NCI-H2107 treated with DMSO at 0.1 percent for 48 hours (cell line): Measurements from ENCODE around the gene RASD1.
A peak's percentile ranks its signal among the peaks of the same experiment; 100 is the strongest.
"Not testable (repeated sequence)": the region's sequence is repeated elsewhere in the genome, so short reads cannot be mapped to it uniquely, and the experiment has no call there.

Experiments used
- DNase-seq: peaks from one replicate; lab custom pipeline; 2025; ENCODE audit not compliant: unreplicated experiment; lab: John Stamatoyannopoulos, UW

The RASD1 gene

DNA sequence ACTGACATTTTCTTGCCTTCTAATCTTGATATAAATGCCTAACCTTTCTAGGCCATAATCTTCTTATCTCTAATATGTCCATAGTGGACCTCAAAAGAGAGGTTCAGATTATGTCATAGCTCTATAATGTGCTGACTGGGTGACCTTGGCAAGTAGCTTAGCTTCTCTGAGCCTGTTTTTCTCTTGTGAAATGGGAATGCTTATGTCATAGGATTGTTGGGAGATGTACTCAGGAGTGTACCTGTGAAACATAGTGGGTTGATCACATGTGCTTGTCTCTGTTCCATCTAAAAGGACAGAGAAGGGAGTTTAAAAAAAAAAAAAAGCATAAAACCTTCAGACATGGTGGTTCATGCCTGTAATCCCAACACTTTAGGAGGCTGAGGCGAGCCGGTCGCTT lies 17.0 kb downstream of the RASD1 start:
- no peak for DNase-seq

DNA sequence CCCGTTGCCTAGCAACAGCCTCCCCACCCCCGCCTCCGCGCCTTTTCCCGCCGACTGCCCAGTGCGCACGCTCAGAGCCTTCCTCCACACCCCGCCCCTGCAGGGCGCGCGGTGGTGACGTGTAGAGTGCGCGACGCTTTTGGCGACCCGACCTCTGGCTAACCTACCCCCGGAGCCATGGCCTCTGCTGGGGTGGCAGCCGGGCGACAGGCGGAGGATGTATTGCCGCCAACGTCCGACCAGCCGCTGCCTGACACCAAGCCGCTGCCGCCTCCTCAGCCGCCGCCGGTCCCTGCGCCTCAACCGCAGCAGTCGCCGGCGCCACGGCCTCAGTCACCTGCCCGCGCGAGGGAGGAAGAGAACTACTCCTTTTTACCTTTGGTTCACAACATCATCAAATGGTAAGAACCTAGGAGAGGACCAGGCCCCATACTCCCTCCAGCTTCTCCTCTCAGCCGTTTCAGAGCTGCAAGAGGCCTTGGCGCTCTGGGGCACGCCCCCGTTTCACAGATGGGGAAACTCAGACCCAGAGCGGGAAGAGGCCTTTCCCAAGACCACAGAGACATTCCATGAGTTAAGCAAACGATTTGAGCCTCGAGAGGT lies 19.2 kb downstream of the RASD1 start, which contains the start of gene MED9:
Gene MED9 (plus strand): TSS at position 136 of the 603 bp plus-strand sequence. CDS start 42 bp downstream, at position 178.
- DNase-seq = peak; percentile 32

DNA sequence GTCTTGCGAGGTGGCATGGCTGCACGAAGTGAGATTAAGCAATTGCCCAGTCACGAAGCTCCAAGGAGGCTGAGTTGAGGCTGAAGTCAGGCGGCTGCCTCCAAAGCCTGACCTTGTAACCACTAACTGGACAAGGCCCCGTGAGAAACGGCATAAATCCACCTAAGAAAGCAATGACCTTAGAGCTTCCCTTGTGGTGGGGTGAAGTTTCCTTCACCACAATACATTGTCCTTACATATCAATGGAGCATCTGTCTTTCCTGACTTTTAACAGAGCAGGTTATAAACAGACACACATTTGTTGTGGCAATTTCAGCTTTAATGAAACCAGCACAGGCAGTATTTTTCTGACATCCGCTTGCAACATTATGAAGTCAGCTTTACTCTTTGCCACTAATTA lies 21.9 kb downstream of the RASD1 start:
- DNase-seq = no peak

DNA sequence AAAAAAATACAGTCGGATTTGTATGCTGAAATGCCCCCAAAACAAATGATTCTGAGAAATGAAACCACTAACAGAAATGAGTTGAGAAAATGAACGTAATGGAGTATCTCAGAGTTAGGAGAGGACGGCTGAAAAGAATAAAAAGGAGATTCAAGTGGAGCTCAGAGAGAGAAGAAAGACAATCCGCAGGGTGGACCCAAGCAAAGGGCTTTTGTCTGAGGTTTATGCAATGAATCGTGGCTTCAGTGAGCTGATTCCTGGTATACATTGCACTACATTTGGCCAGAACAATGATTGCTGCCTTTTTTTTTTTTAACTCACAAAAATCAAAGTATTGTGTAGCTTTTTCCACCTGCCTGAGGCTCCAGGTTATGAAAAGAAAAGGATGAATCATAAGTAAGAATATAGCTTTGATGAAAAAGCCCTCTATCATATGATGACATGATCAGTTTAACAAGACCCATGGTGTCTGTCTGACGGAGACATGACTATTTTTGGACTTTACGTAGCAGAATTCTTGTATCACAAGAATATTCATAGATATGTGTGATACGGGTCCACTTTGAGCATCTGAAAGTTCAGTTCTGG lies 23.8 kb downstream of the RASD1 start:
- peak; percentile 30 for DNase-seq

DNA sequence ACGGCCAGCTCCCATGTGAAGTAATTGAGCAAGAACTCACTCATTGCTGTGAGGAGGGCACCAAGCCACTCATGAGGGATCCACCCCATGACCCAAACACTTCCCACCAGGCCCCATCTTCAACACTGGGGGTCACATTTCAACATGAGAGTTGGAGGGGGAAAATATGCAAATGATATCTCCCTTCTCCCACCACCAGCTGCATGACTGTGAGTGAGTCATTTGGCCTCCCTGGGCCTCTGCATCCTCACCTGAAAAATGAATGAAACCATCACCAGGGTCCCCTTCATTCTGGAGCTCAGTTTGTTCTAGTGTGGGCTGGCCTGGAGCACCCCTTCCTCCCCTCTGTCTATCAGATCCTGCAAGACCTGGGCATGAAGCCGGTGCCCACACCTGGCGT lies 26.2 kb downstream of the RASD1 start:
- DNase-seq = no peak

DNA sequence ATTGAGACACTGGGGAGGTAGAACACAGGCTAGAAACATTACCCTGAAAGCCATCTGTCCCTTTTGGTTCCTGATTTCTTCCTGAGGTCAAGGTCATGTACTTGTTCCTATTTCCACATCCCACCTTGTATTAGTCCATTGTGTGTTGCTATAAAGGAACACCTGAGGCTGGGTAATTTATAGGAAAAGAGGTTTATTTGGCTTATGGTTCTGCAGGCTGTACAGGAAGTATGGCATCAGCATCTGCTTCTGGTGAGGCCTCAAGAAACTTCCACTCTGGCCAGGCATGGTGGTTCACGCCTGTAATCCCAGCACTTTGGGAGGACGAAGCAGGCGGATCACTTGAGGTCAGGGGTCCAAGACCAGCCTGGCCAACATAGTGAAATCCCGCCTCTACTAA lies 26.8 kb downstream of the RASD1 start:
- DNase-seq = no peak

DNA sequence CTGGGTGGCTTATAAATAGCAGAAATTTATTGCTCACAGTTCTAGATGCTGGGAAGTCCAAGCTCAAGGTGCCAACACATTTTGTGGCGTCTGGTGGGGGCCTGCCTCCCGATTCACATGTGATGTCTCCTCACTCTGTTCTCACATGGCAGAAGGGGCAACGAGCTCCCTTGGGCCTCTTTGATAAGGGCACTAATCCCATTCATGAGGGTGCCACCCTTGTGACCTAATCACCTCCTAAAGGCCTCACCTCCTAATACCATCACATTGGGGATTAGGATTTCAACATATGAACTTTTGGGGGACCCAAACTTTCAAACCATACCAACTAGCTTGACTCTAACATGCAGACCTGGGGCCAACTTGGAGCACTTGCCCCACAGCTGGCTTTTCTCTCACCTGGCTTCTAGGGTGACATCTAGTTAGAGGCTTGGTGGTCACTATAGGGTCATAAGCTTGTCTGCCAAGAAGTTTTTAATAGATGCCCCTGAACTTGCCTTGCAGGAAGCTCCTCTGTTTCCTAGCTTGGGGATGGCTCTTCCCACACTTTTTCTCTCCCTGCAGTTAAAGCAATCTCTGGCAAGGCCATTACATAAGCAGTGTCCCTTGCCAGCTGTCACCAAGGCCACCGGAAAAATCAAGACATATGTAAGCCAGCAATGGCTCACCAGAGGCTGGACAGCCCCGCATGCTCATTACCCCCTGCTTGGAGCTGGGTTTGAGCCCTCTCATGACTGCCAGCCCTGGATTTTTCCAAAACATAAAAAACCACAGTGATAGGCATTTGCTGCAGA lies 27.8 kb downstream of the RASD1 start:
- DNase-seq = no peak

DNA sequence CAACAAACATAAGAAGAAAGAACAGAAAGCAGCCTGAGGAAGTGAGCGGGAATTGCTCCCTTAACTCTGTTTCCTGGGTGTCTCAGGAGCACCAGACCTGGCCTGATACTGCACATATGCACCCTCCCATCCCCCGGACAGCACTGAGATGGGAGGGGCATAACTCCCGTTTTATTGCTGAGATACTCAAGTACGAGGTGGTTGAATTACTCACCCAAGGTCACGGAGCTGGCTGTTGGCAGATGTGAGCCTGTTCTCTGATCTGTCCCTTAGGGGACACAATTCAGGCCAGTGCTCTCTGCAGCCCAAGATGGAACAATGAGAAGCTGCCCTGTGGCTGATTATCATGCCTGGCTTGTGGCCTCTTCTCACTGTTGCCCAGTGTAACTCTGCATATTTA lies 28.5 kb downstream of the RASD1 start:
- no peak for DNase-seq

DNA sequence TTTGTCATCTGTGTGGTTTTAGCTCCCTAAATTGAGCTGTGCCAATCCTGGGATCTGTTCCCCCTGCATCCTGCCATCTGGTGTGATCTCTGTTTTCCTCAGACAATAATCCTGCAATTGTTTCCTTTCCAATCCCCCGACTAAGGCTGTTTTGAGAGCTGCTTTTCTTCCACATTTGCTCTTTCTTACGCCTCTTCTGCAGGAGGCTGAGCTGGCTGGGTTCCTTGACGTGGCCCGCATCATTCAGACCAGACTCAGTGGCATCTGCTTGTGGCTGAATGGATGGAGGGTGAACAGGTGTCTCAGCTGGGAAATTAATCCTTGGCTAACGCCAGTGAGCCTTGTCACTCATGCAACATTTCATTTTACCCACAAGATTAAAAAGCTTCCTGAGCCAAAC lies 29.2 kb downstream of the RASD1 start:
- no peak for DNase-seq

DNA sequence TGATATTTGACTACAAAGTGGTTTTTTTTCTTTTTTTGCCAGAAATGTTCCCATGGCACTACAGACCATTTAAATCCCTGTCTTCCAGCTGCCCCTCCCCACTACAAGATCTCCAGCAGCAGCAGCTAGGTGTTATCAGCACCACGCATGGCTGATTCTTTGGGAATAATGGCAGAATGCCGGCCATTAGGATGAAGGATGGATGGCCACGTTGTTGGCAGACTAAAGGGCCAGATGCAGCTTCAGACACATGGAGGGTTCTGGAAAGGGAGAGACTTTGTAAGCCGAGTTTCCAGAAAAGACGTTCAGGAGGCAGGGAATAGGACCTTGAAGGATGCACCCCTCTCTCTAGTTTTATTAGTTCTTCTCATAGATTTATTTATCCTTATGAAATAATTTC lies 29.7 kb downstream of the RASD1 start:
- no peak for DNase-seq

DNA sequence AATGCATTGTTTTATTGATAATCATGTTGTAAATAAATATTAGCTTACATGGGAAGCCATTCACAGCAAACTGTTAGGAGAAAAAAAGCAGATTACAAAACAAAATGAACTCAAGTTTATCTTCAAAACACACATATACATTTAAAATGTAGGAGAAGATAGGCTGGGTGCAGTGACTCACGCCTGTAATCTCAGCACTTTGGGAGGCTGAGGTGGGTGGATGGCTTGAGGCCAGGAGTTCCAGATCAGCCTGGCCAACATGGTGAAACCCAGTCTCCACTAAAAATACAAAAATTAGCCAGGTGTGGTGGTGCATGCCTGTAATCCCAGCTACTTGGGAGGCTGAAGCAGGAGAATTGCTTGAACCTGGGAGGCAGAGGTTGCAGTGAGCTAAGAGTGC lies 30.3 kb downstream of the RASD1 start:
- not testable (repeated sequence) for DNase-seq

DNA sequence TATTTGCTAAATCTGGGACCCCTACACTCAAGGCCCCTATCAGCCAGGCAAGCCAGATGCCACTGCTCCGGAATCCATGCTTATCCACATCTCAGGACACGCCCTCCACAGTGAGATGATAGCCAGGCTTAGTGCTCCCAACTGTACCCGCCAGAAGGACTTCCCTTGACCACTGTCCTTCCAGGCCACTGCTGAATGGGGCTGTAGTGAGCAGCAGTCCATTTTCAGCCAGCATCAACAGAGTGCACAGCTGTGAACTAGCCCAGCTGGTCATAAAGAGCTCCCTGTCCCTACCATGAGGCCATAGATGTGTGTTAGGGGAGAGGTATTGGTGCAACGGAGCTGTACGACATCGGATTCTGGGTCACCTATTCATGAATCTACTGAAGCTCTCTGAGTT lies 32.4 kb downstream of the RASD1 start:
- DNase-seq = no peak

DNA sequence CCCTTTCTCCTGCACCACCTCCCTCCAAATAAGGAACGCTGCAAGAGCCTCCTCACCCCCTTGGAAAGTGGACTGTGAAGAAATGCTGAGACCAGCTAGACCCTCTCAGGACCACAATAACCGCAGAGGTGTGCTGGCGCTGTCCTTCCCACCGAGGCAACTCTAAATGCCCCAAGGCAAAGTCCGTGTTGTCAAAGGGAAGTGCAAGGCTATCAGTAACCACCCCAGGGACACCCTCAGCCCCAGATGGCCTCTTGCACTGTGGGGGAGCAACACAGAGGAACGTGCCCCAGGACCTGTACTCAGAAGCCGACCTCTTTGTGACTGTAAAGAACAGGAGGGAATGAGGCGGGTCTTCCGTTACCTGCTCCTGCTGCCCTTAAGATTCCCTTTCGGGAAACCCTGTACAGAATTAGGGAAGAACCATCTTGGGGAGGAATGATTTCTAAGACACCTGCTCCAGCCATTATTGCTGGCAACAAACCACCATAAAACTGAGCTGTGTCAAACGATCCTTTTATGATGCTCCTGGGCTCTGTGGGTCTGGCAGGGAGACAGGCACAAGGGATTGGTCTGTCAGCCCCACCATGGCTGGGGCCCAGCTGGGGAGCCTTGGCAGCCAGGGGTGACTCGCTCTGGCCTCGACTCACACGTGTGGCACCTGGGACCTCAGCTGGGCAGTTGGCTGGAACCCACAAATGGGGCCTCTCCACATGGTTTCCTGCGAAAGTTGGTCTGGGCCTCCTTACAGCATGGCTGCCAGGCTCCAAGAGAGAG lies 34.0 kb downstream of the RASD1 start:
- DNase-seq = no peak

DNA sequence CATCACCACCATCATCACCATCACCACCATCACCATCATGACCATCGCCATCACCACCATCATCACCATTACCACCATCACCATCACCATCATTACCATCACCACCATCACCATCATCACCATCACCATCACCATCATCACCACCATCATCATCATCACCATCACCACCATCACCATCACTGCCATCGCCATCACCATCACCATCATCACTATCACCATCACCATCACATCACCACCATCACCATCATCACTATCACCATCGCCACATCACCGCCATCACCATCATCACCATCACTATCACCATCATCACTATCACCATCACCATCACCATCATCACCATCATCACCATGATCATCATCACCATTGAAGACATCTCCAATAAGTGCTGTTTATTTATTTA lies 36.2 kb downstream of the RASD1 start:
- no peak for DNase-seq

DNA sequence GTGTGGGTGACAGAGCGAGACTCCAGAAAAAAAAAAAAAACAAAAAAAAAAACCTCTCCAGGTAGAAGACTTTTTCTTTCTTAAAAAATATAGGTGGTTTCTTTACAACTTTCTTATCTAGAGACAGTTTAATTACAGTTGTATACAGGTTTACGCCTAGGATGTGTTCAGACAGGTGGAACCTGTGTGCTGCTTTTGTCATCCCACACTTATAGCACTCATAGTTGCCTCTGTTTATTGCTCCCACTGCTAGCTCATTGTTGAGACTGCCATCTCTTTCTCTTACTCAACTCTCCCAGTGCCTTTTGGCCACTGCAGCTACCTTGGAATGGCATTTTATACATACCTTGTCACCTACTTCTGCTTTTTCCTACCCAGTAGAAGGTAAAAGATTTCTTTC lies 38.5 kb downstream of the RASD1 start:
- DNase-seq = no peak

DNA sequence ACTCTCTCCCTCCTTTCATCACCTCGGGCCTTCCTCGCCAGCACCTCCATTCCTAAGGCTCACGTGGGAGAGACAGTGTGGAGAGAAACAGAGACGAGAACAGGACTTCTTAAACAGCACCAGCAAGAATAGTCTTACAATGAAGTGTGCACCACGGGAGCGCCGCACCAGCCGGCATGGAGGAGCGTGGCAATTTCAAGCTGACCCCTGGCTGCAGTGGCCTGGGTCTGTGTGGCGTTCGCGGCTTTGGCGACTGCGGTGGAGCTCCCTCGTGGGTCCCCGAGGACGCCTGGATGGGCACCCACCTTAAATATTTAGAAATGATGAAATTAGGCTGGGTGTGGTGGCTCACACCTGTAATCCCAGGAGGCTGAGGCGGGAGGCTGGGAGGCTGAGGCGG lies 39.9 kb downstream of the RASD1 start:
- DNase-seq = no peak

DNA sequence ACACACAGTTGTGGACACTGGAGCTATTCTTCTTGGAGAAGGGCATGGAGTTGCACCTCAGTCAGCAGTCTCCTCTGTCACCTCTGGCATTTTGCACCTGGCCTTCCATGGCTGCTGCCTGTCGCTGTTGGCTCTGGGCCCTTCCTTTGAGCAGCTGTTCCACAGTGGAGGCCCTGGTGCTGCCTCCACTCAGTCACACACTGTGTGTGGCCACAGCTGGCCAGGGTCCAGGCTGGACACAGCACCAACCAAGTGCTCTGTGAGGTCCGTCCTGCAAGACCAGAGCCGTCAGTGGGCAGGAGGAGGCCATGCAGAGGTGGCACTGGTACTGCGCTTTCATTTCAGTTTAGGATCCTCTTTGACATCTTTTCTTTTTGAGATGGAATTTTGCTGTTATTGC lies 41.0 kb downstream of the RASD1 start:
- DNase-seq = no peak

DNA sequence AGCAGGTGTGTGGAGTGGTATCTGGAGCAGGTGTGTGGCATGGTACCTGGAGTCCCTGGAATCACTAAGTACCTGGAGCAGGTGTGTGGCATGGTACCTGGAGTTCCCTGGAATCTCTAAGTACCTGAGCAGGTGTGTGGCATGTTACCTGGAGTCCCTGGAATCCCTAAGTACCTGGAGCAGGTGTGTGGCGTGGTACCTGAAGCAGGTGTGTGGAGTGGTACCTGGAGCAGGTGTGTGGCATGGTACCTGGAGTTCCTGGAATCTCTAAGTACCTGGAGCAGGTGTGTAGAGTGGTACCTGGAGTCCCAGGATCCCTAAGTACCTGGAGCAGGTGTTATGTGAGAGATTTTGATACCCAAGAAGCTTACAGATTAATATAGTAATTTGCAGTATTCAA lies 41.5 kb downstream of the RASD1 start:
- not testable (repeated sequence) for DNase-seq

DNA sequence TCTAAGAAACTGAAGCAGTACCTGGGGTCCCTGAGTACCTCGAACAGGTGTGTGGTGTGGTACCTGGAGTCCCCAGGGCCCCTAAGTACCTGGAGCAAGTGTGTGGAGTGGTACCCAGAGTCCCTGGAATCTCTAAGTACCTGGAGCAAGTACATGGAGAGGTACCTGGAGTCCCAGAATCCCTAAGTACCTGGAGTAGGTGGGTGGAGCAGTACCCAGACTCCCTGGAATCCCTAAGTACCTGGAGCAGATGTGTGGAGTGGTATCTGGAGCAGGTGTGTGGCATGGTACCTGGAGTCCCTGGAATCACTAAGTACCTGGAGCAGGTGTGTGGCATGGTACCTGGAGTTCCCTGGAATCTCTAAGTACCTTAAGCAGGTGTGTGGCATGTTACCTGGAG lies 41.9 kb downstream of the RASD1 start:
- DNase-seq = no peak

DNA sequence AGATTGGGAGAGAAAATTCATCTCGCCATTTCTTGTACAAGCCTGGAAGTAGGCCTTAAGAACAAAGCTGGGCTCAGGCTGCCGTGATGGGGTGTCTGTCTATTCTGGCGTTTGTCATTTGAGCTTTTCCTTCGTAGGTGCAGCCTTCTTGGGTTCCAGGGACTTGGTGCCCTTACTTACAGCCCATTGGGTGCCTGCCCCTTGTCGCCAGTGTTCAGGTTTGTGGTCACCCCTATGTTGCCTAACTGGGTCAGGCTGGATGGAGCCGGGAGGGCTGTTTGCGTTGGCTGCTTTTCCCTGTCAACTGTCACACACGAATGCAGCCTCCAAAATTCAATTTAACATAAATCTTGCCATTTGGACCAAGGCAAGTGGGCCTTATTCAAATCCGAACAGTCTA lies 43.1 kb downstream of the RASD1 start:
- DNase-seq = no peak

DNA sequence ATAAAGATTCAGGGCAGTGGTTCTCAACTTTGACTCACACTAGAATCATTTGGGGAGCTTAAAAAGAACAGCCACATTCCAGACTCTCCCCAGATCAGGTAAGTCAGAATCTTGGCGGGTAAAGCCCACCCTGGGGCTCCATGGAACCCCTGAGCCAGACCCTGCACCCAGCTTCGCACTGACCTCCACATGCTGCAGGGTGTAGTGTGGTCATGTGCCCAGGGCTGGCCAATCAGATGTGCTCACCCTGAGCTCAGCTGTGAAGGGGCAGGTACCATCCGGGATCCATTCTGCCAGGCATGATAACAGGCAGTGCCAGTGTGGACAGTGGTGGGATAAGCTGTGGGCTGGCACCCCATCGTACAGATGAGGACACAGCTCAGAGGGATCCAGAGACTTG lies 47.5 kb downstream of the RASD1 start:
- no peak for DNase-seq

DNA sequence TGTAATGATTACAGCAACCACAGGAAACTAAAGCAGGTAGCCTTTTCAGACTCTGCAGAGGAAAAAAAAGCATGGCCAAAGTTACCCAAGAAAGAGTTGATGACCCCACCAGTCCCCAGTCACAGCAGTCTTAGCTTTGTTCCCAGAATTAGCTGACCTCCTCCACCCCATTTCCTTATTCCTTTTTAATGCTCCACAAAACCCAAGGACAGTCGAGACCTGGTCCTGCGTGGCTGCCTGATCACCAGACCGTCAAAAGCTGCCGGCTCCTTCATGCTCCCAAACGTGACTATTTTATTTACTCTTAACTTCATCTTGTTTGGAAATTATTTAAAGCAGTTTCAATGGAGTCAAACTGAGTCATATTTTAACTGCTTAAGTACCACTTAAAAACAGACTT lies 48.1 kb downstream of the RASD1 start:
- no peak for DNase-seq
